SK-N-SH (cell line): ENCODE results near the gene KCNJ5. TPM values are rescaled to one million over a fixed set of nuclear protein-coding genes. Genes with fewer than 3 reads are reported as not detected.

Experiments
- CTCF ChIA-PET: fragments of 300-600, 350-600 bp; formaldehyde crosslinking; extraction: SDS; loops from one replicate; lab custom pipeline; 2021; lab: Yijun Ruan, JAX
- POLR2A ChIA-PET: fragments of 350-600 bp; sonication (Branson Sonifier 250); formaldehyde crosslinking; extraction: SDS; loops from one replicate; lab custom pipeline; 2020; ENCODE audit warnings: antibody characterized with exemption, inconsistent platforms; lab: Yijun Ruan, JAX
- DNase-seq: peaks from one replicate; pipeline ENCODE4 v3.0.0; 2012
- H2AFZ ChIP-seq: fragments of 200-600 bp; sonication (generic); 2 replicates; pipeline ENCODE4 v1.8.1; 2016; ENCODE audit warnings: antibody characterized with exemption, mild to moderate bottlenecking, low read depth
- H3F3A ChIP-seq: fragments of 200-600 bp; sonication (generic); replicated peaks from 2 replicates; pipeline ENCODE3; 2016; ENCODE audit warnings: antibody characterized with exemption, mild to moderate bottlenecking; ENCODE audit not compliant: insufficient read depth
- H3K27ac ChIP-seq, 2 experiments: fragments of 200-500 bp in 1 of 2; fragments of 200-600 bp in 1 of 2; sonication (Bioruptor generic) in 1 of 2; sonication (generic), shearing (Covaris generic) in 1 of 2; 2 replicates each; pipeline versions ENCODE4 v1.5.1 to v1.6.1; 2014 to 2016; ENCODE audit warnings: low read depth in 2 of 2, inconsistent platforms in 1 of 2, low read length in 1 of 2, mild to moderate bottlenecking in 1 of 2, mixed read lengths in 1 of 2
- H3K27me3 ChIP-seq: fragments of 200-600 bp; sonication (generic), shearing (Covaris generic); 2 replicates; pipeline ENCODE4 v1.6.1; 2016; ENCODE audit warnings: mixed run types; ENCODE audit not compliant: insufficient read depth
- H3K36me3 ChIP-seq, 2 experiments: fragments of 200-500 bp in 1 of 2; fragments of 200-600 bp in 1 of 2; sonication (Bioruptor generic) in 1 of 2; sonication (generic) in 1 of 2; replicated peaks in 1 of 2; 2 replicates each; pipeline versions ENCODE3 to v1.5.1; 2014 to 2016; ENCODE audit warnings: low read length in 1 of 2, mild to moderate bottlenecking in 1 of 2; ENCODE audit not compliant: insufficient read depth in 2 of 2, control insufficient read depth in 1 of 2
- H3K4me1 ChIP-seq, 2 experiments: fragments of 200-500 bp in 1 of 2; fragments of 200-600 bp in 1 of 2; sonication (Bioruptor generic) in 1 of 2; sonication (generic), shearing (Covaris generic) in 1 of 2; 2 replicates each; pipeline versions ENCODE4 v1.5.1 to v1.6.1; 2014 to 2016; ENCODE audit warnings: low read depth in 1 of 2, low read length in 1 of 2, mixed run types in 1 of 2; ENCODE audit not compliant: insufficient read depth in 2 of 2, control insufficient read depth in 1 of 2
- H3K4me2 ChIP-seq: fragments of 200-600 bp; sonication (generic), shearing (Covaris generic); 2 replicates; pipeline ENCODE4 v1.6.1; 2017; ENCODE audit warnings: mixed run types
- H3K4me3 ChIP-seq, 2 experiments: fragments of 200-500 bp in 1 of 2; fragments of 200-600 bp in 1 of 2; sonication (Bioruptor generic) in 1 of 2; sonication (generic), shearing (Covaris generic) in 1 of 2; 2 replicates each; pipeline versions ENCODE4 v1.5.1 to v1.8.1; 2014 to 2016; ENCODE audit warnings: low read depth in 2 of 2, inconsistent platforms in 1 of 2, low read length in 1 of 2, mild to moderate bottlenecking in 1 of 2, mixed read lengths in 1 of 2, moderate library complexity in 1 of 2
- H3K79me2 ChIP-seq: fragments of 200-600 bp; sonication (generic); 2 replicates; pipeline ENCODE4 v1.8.1; 2017; ENCODE audit warnings: mild to moderate bottlenecking; ENCODE audit not compliant: insufficient read depth
- H3K9ac ChIP-seq: fragments of 200-600 bp; sonication (generic); 2 replicates; pipeline ENCODE4 v1.6.1; 2017; ENCODE audit warnings: mixed run types
- H3K9me2 ChIP-seq: fragments of 200-600 bp; sonication (generic); 2 replicates; pipeline ENCODE4 v1.6.1; 2017; ENCODE audit warnings: mixed run types
- H3K9me3 ChIP-seq: fragments of 200-600 bp; sonication (generic); 2 replicates; pipeline ENCODE4 v1.6.1; 2017; ENCODE audit warnings: mixed run types, mild to moderate bottlenecking, moderate library complexity
- H4K20me1 ChIP-seq: fragments of 200-600 bp; sonication (generic); 2 replicates; pipeline ENCODE4 v1.6.1; 2017; ENCODE audit warnings: mild to moderate bottlenecking, mixed run types; ENCODE audit not compliant: insufficient read depth
- CHD2 ChIP-seq: fragments of 150-350 bp; IDR thresholded peaks from 2 replicates; pipeline ENCODE4 v1.6.1; 2018; ENCODE audit warnings: low read length; ENCODE audit not compliant: partially characterized antibody
- ELF1 ChIP-seq: IDR thresholded peaks from 2 replicates; pipeline ENCODE4 v1.4.0; 2012
- FOSL2 ChIP-seq: IDR thresholded peaks from 2 replicates; pipeline ENCODE4 v1.4.0; 2012; ENCODE audit warnings: low read depth, mild to moderate bottlenecking, moderate library complexity, borderline replicate concordance
- JUND ChIP-seq: IDR thresholded peaks from 2 replicates; pipeline ENCODE4 v1.4.0; 2012
- MXI1 ChIP-seq: IDR thresholded peaks from 2 replicates; pipeline ENCODE4 v1.6.1; 2012; ENCODE audit warnings: mild to moderate bottlenecking, low read depth, low read length, improper control_type of control experiment
- NRF1 ChIP-seq: IDR thresholded peaks from 2 replicates; pipeline ENCODE4 v1.6.1; 2012; ENCODE audit warnings: low read depth, mild to moderate bottlenecking, low read length
- RAD21 ChIP-seq: IDR thresholded peaks from 2 replicates; pipeline ENCODE4 v1.6.1; 2012; ENCODE audit warnings: mild to moderate bottlenecking, low read length
- RCOR1 ChIP-seq: fragments of 150-350 bp; IDR thresholded peaks from 2 replicates; pipeline ENCODE4 v1.6.1; 2017; ENCODE audit warnings: antibody characterized with exemption, low read length
- REST ChIP-seq: IDR thresholded peaks from 2 replicates; pipeline ENCODE4 v1.6.1; 2012; ENCODE audit warnings: mild to moderate bottlenecking, low read depth, low read length, moderate library complexity
- RFX5 ChIP-seq: IDR thresholded peaks from 2 replicates; pipeline ENCODE4 v1.6.1; 2012; ENCODE audit warnings: mild to moderate bottlenecking, improper control_type of control experiment, low read length
- SMC3 ChIP-seq: IDR thresholded peaks from 2 replicates; pipeline ENCODE4 v1.6.1; 2012; ENCODE audit warnings: low read depth, low read length, improper control_type of control experiment
- USF2 ChIP-seq: fragments of 150-350 bp; IDR thresholded peaks from 2 replicates; pipeline ENCODE4 v1.6.1; 2017; ENCODE audit warnings: antibody characterized with exemption, low read length, low read depth, borderline replicate concordance
- ZBTB33 ChIP-seq: IDR thresholded peaks from 2 replicates; pipeline ENCODE4 v1.4.0; 2012; ENCODE audit warnings: low read depth, borderline replicate concordance
- WGBS: methylation state at CpG from one replicate; pipeline ENCODE4 v1.1.6; 2017; ENCODE audit warnings: low lambda C conversion rate; 5-methylcytosine and 5-hydroxymethylcytosine counted together
- polyA plus RNA-seq, 3 experiments: library from polyadenylated mRNA; depleted of rRNA; stranded (reverse); fragments of >200 nt; gene quantifications; 2 replicates each; pipeline ENCODE4 v1.2.3, GENCODE V29; 2012
- TF ChIP-seq, protein P1 (sequence below): IDR thresholded peaks from 2 replicates; pipeline ENCODE4; 2012
- TF ChIP-seq, protein P2 (sequence below): IDR thresholded peaks from 2 replicates; pipeline ENCODE4 v1.4.0; 2012; ENCODE audit warnings: low read depth, borderline replicate concordance

KCNJ5 gene
- polyA plus RNA-seq, 1 of the 3 experiments (the other 2 are of a cell fraction) = 0.03 TPM

GRCh38 chr11:128892866-128893565, 1.9 kb downstream of the KCNJ5 start:
- Histone ChIP-seq H3K9me2 (no peaks in the 10 kb centered on the region), H3K27ac (no peak overlapping the region), H4K20me1 (no peaks in the 10 kb centered on the region), H3K9me3 (no peaks in the 10 kb centered on the region), H3K4me1 (peaks cover 0 to 27% of the 10 kb centered on the region in 2 experiments; a peak in 2 of 4 replicates), H3K9ac (no peak overlapping the region), H3K4me3 (no peak overlapping the region), H3K79me2 (no peaks in the 10 kb centered on the region), H3K36me3 (no peaks in the 10 kb centered on the region), H3K4me2 (no peak overlapping the region), H3F3A (no peaks in the 10 kb centered on the region), H3K27me3 (peaks cover 11% of the 10 kb centered on the region; the same call in 1 of the 2 replicates), H2AFZ (no peak overlapping the region)
- 76% methylated on average over 4 of the region's 4 CpGs for WGBS
- POLR2A ChIA-PET = no interaction called here
- TF ChIP-seq, protein P1, sequence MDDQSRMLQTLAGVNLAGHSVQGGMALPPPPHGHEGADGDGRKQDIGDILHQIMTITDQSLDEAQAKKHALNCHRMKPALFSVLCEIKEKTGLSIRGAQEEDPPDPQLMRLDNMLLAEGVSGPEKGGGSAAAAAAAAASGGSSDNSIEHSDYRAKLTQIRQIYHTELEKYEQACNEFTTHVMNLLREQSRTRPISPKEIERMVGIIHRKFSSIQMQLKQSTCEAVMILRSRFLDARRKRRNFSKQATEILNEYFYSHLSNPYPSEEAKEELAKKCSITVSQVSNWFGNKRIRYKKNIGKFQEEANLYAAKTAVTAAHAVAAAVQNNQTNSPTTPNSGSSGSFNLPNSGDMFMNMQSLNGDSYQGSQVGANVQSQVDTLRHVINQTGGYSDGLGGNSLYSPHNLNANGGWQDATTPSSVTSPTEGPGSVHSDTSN = no peak
- CTCF ChIA-PET = interaction anchor here (4.1 to 13.1 kb wide), 3 partner anchors 8 to 55 kb away, joined by 40 to 872 read pairs (median 201); partner anchors contain the start of gene TP53AIP1
- no peak for DNase-seq

- H2AFZ ChIP-seq = no peak overlapping the region
- H4K20me1 ChIP-seq = no peaks in the 10 kb centered on the region
- H3K9me2 ChIP-seq = no peaks in the 10 kb centered on the region
- no peak overlapping the region for H3K27ac ChIP-seq
- H3F3A ChIP-seq = no peaks in the 10 kb centered on the region
- POLR2A ChIA-PET = no interaction called here
- DNase-seq = no peak
- no peak overlapping the region for H3K4me3 ChIP-seq
- no peaks in the 10 kb centered on the region for H3K79me2 ChIP-seq
- peaks cover 0 to 27% of the 10 kb centered on the region in 2 experiments; a peak in 2 of 4 replicates for H3K4me1 ChIP-seq
- H3K4me2 ChIP-seq = no peak overlapping the region
- CTCF ChIA-PET = interaction anchor here (4.1 to 13.1 kb wide), 3 partner anchors 8 to 55 kb away, joined by 40 to 872 read pairs (median 201); partner anchors contain the start of gene TP53AIP1
- H3K9me3 ChIP-seq = no peaks in the 10 kb centered on the region
- H3K9ac ChIP-seq = no peak overlapping the region
- WGBS = 82% methylated on average over 9 of the region's 9 CpGs
- H3K27me3 ChIP-seq = peaks cover 11% of the 10 kb centered on the region; the same call in 1 of the 2 replicates
- no peaks in the 10 kb centered on the region for H3K36me3 ChIP-seq
- TF ChIP-seq RCOR1 (no peak), ELF1 (no peak), CHD2 (no peak), ZBTB33 (no peak), RFX5 (no peak), JUND (no peak), FOSL2 (no peak), REST (no peak), USF2 (no peak), SMC3 (no peak), RAD21 (no peak), NRF1 (no peak), MXI1 (no peak)
- TF ChIP-seq, protein P2, sequence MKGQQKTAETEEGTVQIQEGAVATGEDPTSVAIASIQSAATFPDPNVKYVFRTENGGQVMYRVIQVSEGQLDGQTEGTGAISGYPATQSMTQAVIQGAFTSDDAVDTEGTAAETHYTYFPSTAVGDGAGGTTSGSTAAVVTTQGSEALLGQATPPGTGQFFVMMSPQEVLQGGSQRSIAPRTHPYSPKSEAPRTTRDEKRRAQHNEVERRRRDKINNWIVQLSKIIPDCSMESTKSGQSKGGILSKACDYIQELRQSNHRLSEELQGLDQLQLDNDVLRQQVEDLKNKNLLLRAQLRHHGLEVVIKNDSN = no peak
- TF ChIP-seq, protein P1 = no peak
These were observed 2.6 kb downstream of the KCNJ5 start for GRCh38 chr11:128893578-128894285.
